SK-N-SH (cell line): ENCODE results near the gene RAB40C.

Experiments used
- SIN3A ChIP-seq: IDR thresholded peaks from 2 replicates; pipeline ENCODE4 v1.6.1; 2012; ENCODE audit warnings: low read depth, mild to moderate bottlenecking, low read length, moderate library complexity, borderline replicate concordance
- TF ChIP-seq, protein P1 (sequence below): IDR thresholded peaks from 2 replicates; pipeline ENCODE4 v1.6.1; 2012; ENCODE audit warnings: mild to moderate bottlenecking, low read depth, low read length, moderate library complexity
- TF ChIP-seq, protein P2 (sequence below): fragments of 200-600 bp; sonication (generic); IDR thresholded peaks from 2 replicates; pipeline ENCODE4 v1.6.1; 2017; ENCODE audit warnings: antibody characterized with exemption, mild to moderate bottlenecking, moderate library complexity
- TF ChIP-seq, protein P3 (sequence below): IDR thresholded peaks from 2 replicates; pipeline ENCODE4 v1.4.0; 2012; ENCODE audit warnings: low read depth, borderline replicate concordance

DNA sequence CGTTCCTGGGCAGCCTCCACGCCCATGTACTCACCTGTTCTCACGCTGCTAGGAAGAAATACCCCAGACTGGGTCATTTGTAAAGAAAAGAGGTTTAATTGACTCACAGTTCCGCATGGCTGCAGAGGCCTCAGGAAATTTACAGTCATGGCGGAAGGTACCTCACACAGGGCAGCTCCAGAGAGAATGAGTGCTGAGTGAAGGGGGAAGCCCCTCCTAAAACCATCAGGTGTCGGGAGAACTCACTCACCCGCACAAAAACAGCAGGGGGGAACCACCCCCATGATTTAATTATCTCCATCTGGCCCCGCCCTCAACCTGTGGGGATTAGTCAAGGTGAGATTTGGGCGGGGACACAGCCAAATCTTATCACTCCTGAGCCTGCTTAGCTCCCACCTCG, 18.2 kb downstream of the RAB40C start:
- TF ChIP-seq, protein P1, sequence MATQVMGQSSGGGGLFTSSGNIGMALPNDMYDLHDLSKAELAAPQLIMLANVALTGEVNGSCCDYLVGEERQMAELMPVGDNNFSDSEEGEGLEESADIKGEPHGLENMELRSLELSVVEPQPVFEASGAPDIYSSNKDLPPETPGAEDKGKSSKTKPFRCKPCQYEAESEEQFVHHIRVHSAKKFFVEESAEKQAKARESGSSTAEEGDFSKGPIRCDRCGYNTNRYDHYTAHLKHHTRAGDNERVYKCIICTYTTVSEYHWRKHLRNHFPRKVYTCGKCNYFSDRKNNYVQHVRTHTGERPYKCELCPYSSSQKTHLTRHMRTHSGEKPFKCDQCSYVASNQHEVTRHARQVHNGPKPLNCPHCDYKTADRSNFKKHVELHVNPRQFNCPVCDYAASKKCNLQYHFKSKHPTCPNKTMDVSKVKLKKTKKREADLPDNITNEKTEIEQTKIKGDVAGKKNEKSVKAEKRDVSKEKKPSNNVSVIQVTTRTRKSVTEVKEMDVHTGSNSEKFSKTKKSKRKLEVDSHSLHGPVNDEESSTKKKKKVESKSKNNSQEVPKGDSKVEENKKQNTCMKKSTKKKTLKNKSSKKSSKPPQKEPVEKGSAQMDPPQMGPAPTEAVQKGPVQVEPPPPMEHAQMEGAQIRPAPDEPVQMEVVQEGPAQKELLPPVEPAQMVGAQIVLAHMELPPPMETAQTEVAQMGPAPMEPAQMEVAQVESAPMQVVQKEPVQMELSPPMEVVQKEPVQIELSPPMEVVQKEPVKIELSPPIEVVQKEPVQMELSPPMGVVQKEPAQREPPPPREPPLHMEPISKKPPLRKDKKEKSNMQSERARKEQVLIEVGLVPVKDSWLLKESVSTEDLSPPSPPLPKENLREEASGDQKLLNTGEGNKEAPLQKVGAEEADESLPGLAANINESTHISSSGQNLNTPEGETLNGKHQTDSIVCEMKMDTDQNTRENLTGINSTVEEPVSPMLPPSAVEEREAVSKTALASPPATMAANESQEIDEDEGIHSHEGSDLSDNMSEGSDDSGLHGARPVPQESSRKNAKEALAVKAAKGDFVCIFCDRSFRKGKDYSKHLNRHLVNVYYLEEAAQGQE, result no peak
- TF ChIP-seq, protein P2, sequence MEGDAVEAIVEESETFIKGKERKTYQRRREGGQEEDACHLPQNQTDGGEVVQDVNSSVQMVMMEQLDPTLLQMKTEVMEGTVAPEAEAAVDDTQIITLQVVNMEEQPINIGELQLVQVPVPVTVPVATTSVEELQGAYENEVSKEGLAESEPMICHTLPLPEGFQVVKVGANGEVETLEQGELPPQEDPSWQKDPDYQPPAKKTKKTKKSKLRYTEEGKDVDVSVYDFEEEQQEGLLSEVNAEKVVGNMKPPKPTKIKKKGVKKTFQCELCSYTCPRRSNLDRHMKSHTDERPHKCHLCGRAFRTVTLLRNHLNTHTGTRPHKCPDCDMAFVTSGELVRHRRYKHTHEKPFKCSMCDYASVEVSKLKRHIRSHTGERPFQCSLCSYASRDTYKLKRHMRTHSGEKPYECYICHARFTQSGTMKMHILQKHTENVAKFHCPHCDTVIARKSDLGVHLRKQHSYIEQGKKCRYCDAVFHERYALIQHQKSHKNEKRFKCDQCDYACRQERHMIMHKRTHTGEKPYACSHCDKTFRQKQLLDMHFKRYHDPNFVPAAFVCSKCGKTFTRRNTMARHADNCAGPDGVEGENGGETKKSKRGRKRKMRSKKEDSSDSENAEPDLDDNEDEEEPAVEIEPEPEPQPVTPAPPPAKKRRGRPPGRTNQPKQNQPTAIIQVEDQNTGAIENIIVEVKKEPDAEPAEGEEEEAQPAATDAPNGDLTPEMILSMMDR, result no peak
- no peak for TF ChIP-seq SIN3A
- TF ChIP-seq, protein P3, sequence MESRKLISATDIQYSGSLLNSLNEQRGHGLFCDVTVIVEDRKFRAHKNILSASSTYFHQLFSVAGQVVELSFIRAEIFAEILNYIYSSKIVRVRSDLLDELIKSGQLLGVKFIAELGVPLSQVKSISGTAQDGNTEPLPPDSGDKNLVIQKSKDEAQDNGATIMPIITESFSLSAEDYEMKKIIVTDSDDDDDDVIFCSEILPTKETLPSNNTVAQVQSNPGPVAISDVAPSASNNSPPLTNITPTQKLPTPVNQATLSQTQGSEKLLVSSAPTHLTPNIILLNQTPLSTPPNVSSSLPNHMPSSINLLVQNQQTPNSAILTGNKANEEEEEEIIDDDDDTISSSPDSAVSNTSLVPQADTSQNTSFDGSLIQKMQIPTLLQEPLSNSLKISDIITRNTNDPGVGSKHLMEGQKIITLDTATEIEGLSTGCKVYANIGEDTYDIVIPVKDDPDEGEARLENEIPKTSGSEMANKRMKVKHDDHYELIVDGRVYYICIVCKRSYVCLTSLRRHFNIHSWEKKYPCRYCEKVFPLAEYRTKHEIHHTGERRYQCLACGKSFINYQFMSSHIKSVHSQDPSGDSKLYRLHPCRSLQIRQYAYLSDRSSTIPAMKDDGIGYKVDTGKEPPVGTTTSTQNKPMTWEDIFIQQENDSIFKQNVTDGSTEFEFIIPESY, result no peak
